Measurements from ENCODE around the gene TGIF2.
"Not testable (repeated sequence)": the region's sequence is repeated elsewhere in the genome, so short reads cannot be mapped to it uniquely, and the experiment has no call there.

TGIF2 gene

GRCh38 chr20:36579996-36580545, 6.7 kb downstream of the TGIF2 start:
- no peak for DNase-seq

GRCh38 chr20:36582322-36582721, 8.9 kb downstream of the TGIF2 start:
- no peak for DNase-seq

GRCh38 chr20:36582821-36583220, 9.4 kb downstream of the TGIF2 start:
- DNase-seq = no peak

- DNase-seq = no peak
Observed at GRCh38 chr20:36584018-36584481, 10.7 kb downstream of the TGIF2 start.

- peak; percentile 86 for DNase-seq
Observed at GRCh38 chr20:36585410-36586125, 12.2 kb downstream of the TGIF2 start.

- no peak for DNase-seq
Observed at GRCh38 chr20:36587388-36588070, 14.1 kb downstream of the TGIF2 start.

- DNase-seq = no peak
Observed at GRCh38 chr20:36591281-36591680, 17.9 kb downstream of the TGIF2 start.

- DNase-seq = no peak
Observed at GRCh38 chr20:36591854-36592641, 18.7 kb downstream of the TGIF2 start.

GRCh38 chr20:36593347-36593929, 20.0 kb downstream of the TGIF2 start:
- DNase-seq = no peak

GRCh38 chr20:36599912-36600345, 26.5 kb downstream of the TGIF2 start:
- DNase-seq = no peak

GRCh38 chr20:36601540-36601939, 28.1 kb downstream of the TGIF2 start:
- no peak for DNase-seq

- no peak for DNase-seq
Observed at GRCh38 chr20:36604952-36605398, 31.6 kb downstream of the TGIF2 start.

- DNase-seq = peak; percentile 99
Observed at GRCh38 chr20:36605399-36606157, 32.2 kb downstream of the TGIF2 start, which contains the start of gene RAB5IF. Gene RAB5IF, plus strand, starts transcription at chr20:36605779. Its CDS starts 173 bp downstream, at chr20:36605952.

- DNase-seq = no peak
Observed at GRCh38 chr20:36606158-36607066, 33.0 kb downstream of the TGIF2 start.

GRCh38 chr20:36607586-36608387, 34.4 kb downstream of the TGIF2 start:
- DNase-seq = peak; percentile 79

GRCh38 chr20:36608388-36608728, 35.0 kb downstream of the TGIF2 start:
- DNase-seq = not testable (repeated sequence)

GRCh38 chr20:36611625-36612024, 38.2 kb downstream of the TGIF2 start:
- no peak for DNase-seq

GRCh38 chr20:36613974-36614373, 40.6 kb downstream of the TGIF2 start:
- DNase-seq = no peak

GRCh38 chr20:36614781-36615557, 41.6 kb downstream of the TGIF2 start:
- no peak for DNase-seq

Data from islet precursor cell (in vitro differentiated cells).